ENCODE measurements around the gene PRR14L. TPM values are rescaled to one million over a fixed set of nuclear protein-coding genes. Genes with fewer than 3 reads are reported as not detected.

Gene PRR14L
- total RNA-seq, 2 donors from 2014 or later = 62.8 to 75.3 TPM

GRCh38 chr22:31652088-31652487, 97.8 kb downstream of the PRR14L start:
- peak; percentile 51 for ATAC-seq (replicated peaks)
- Mint-ChIP-seq H3K4me3 (peak overlapping the region; percentile 52), H3K4me1 (peaks cover 18% of the 10 kb centered on the region), H3K9me3 (no peaks in the 10 kb centered on the region), H3K27me3 (no peaks in the 10 kb centered on the region), H3K27ac (no peak overlapping the region), H3K36me3 (ENCODE audit: low read depth) (peaks cover 47% of the 10 kb centered on the region)

- Mint-ChIP-seq H3K4me1 (peaks cover 20% of the 10 kb centered on the region), H3K4me3 (peak overlapping the region; percentile 52), H3K36me3 (ENCODE audit: low read depth) (peaks cover 49% of the 10 kb centered on the region), H3K9me3 (no peaks in the 10 kb centered on the region), H3K27me3 (no peaks in the 10 kb centered on the region), H3K27ac (peak overlapping the region; percentile 54)
- peak; percentile 54 for ATAC-seq (replicated peaks)
Observed at GRCh38 chr22:31651664-31652063, 98.3 kb downstream of the PRR14L start.

GRCh38 chr22:31650391-31650790, 99.5 kb downstream of the PRR14L start:
- Mint-ChIP-seq H3K9me3 (no peaks in the 10 kb centered on the region), H3K27ac (no peak overlapping the region), H3K4me3 (no peak overlapping the region), H3K36me3 (ENCODE audit: low read depth) (peaks cover 56% of the 10 kb centered on the region), H3K4me1 (peaks cover 25% of the 10 kb centered on the region), H3K27me3 (no peaks in the 10 kb centered on the region)
- no peak for ATAC-seq (replicated peaks)

GRCh38 chr22:31647523-31648320, 102.2 kb downstream of the PRR14L start:
- peaks cover 17% of the 10 kb centered on the region for H3K4me1 Mint-ChIP-seq
- no peaks in the 10 kb centered on the region for H3K27me3 Mint-ChIP-seq
- no peak for ATAC-seq (replicated peaks)
- H3K9me3 Mint-ChIP-seq = no peaks in the 10 kb centered on the region
- peaks cover 71% of the 10 kb centered on the region for H3K36me3 Mint-ChIP-seq (ENCODE audit: low read depth)
- peak overlapping the region; percentile 89 for H3K27ac Mint-ChIP-seq
- peak overlapping the region; percentile 60 for H3K4me3 Mint-ChIP-seq

- peaks cover 75% of the 10 kb centered on the region for H3K36me3 Mint-ChIP-seq (ENCODE audit: low read depth)
- peak overlapping the region; percentile 89 for H3K27ac Mint-ChIP-seq
- peaks cover 17% of the 10 kb centered on the region for H3K4me1 Mint-ChIP-seq
- no peaks in the 10 kb centered on the region for H3K27me3 Mint-ChIP-seq
- peak overlapping the region; percentile 60 for H3K4me3 Mint-ChIP-seq
- no peaks in the 10 kb centered on the region for H3K9me3 Mint-ChIP-seq
- ATAC-seq (replicated peaks) = no peak
Observed at GRCh38 chr22:31647066-31647465, 102.9 kb downstream of the PRR14L start.

GRCh38 chr22:31646186-31647019, 103.5 kb downstream of the PRR14L start:
- Mint-ChIP-seq H3K27me3 (no peaks in the 10 kb centered on the region), H3K27ac (peak overlapping the region; percentile 89), H3K36me3 (ENCODE audit: low read depth) (peaks cover 78% of the 10 kb centered on the region), H3K4me1 (peaks cover 17% of the 10 kb centered on the region), H3K9me3 (no peaks in the 10 kb centered on the region), H3K4me3 (peak overlapping the region; percentile 60)
- ATAC-seq (replicated peaks) = peak; percentile 93

GRCh38 chr22:31639436-31640039, 110.4 kb downstream of the PRR14L start:
- Mint-ChIP-seq H3K4me1 (peaks cover 11% of the 10 kb centered on the region), H3K4me3 (peak overlapping the region; percentile 48), H3K27me3 (no peaks in the 10 kb centered on the region), H3K27ac (peak overlapping the region; percentile 38), H3K9me3 (no peaks in the 10 kb centered on the region), H3K36me3 (ENCODE audit: low read depth) (peaks cover 26% of the 10 kb centered on the region)
- peak; percentile 66 for ATAC-seq (replicated peaks)

GRCh38 chr22:31637891-31638618, 111.9 kb downstream of the PRR14L start:
- no peaks in the 10 kb centered on the region for H3K9me3 Mint-ChIP-seq
- H3K27me3 Mint-ChIP-seq = no peaks in the 10 kb centered on the region
- peak overlapping the region; percentile 31 for H3K27ac Mint-ChIP-seq
- ATAC-seq (replicated peaks) = peak; percentile 53
- H3K4me1 Mint-ChIP-seq = peaks cover 15% of the 10 kb centered on the region
- H3K4me3 Mint-ChIP-seq = peak overlapping the region; percentile 48
- peaks cover 21% of the 10 kb centered on the region for H3K36me3 Mint-ChIP-seq (ENCODE audit: low read depth)

- H3K27ac Mint-ChIP-seq = no peak overlapping the region
- no peak for ATAC-seq (replicated peaks)
Observed at GRCh38 chr22:31637447-31637890, 112.5 kb downstream of the PRR14L start.

GRCh38 chr22:31635638-31636306, 114.2 kb downstream of the PRR14L start:
- Mint-ChIP-seq H3K27ac (peak overlapping the region; percentile 63), H3K36me3 (ENCODE audit: low read depth) (peaks cover 6% of the 10 kb centered on the region), H3K27me3 (no peaks in the 10 kb centered on the region), H3K4me3 (no peak overlapping the region), H3K4me1 (peaks cover 23% of the 10 kb centered on the region), H3K9me3 (no peaks in the 10 kb centered on the region)
- ATAC-seq (replicated peaks) = no peak

More at GRCh38 chr22:31637447-31637890, 112.5 kb downstream of the PRR14L start:
- H3K4me1 Mint-ChIP-seq = peaks cover 15% of the 10 kb centered on the region
- H3K36me3 Mint-ChIP-seq (ENCODE audit: low read depth) = peaks cover 18% of the 10 kb centered on the region
- no peak overlapping the region for H3K4me3 Mint-ChIP-seq
- H3K9me3 Mint-ChIP-seq = no peaks in the 10 kb centered on the region
- no peaks in the 10 kb centered on the region for H3K27me3 Mint-ChIP-seq

- no peaks in the 10 kb centered on the region for H3K9me3 Mint-ChIP-seq
- H3K36me3 Mint-ChIP-seq (ENCODE audit: low read depth) = peaks cover 6% of the 10 kb centered on the region
- no peak for ATAC-seq (replicated peaks)
- peaks cover 37% of the 10 kb centered on the region for H3K4me1 Mint-ChIP-seq
- H3K4me3 Mint-ChIP-seq = peak overlapping the region; percentile 76
- H3K27me3 Mint-ChIP-seq = no peaks in the 10 kb centered on the region
- H3K27ac Mint-ChIP-seq = peak overlapping the region; percentile 81
Observed at GRCh38 chr22:31631436-31631835, 118.5 kb downstream of the PRR14L start.

All from activated T-helper 17 cell treated with anti-CD3 and anti-CD28 coated beads, Interleukin-2, amount 50 U/mL, for 72 hours (primary cell).